Esophagus squamous epithelium (tissue), 5 donors: ENCODE results near the gene BRME1. TPM values are rescaled to one million over a fixed set of nuclear protein-coding genes. Genes with fewer than 3 reads are reported as not detected.

Experiments
- DNase-seq: peaks from one replicate; lab custom pipeline; 2025; lab: John Stamatoyannopoulos, UW
- H3K27ac ChIP-seq, 4 donors: fragments of 200-600 bp; sonication (generic); one replicate each; pipeline ENCODE4 v1.5.1; 2016 to 2019; ENCODE audit warnings: mild to moderate bottlenecking in 1 of 4
- H3K27me3 ChIP-seq, 4 donors: fragments of 200-600 bp; sonication (generic); 1 replicate in 3 of 4; 2 replicates in 1 of 4; pipeline versions ENCODE4 v1.5.1 to v1.6.0; 2017 to 2021; ENCODE audit warnings: antibody characterized with exemption in 1 of 4
- H3K36me3 ChIP-seq, 3 donors: fragments of 200-600 bp; sonication (generic); one replicate each; pipeline ENCODE4 v1.5.1; 2016 to 2019
- H3K4me1 ChIP-seq, 3 donors: fragments of 200-600 bp; sonication (generic); one replicate each; pipeline ENCODE4 v1.5.1; 2017 to 2019
- H3K4me3 ChIP-seq, 4 donors: fragments of 200-600 bp; sonication (generic); 1 replicate in 3 of 4; 2 replicates in 1 of 4; pipeline ENCODE4 v1.5.1; 2016 to 2019; ENCODE audit warnings: mild to moderate bottlenecking in 2 of 4, moderate library complexity in 1 of 4
- H3K9me3 ChIP-seq, 3 donors: fragments of 200-600 bp; sonication (generic); one replicate each; pipeline ENCODE4 v1.5.1; 2016 to 2019
- POLR2A ChIP-seq, 4 donors: fragments of 450-650 bp; IDR thresholded peaks; one replicate each; pipeline ENCODE4 v1.6.1; 2017; ENCODE audit warnings: antibody characterized with exemption in 4 of 4, mild to moderate bottlenecking in 4 of 4, moderate library complexity in 3 of 4
- WGBS, 2 donors: methylation state at CpG; one replicate each; pipeline ENCODE4 v1.1.5; 2018; 5-methylcytosine and 5-hydroxymethylcytosine counted together
- intact Hi-C: fragments of 100-400 bp; cut with DNase I; formaldehyde crosslinking; loops from one replicate; pipeline ENCODE4 v1.15.0; 2022
- total RNA-seq, 4 donors: library from RNA; depleted of rRNA; stranded (reverse); fragments of >200 nt; gene quantifications; one replicate each; pipeline ENCODE4 v1.1.0, GENCODE V29; 2016
- TF ChIP-seq, protein P1 (sequence below), 6 experiments: fragments of 450-650 bp in 4 of 6; fragments of 200-600 bp in 2 of 6; sonication (generic) in 2 of 6; IDR thresholded peaks; one replicate each; pipeline ENCODE4 v1.5.1; 2016 to 2019; ENCODE audit warnings: antibody characterized with exemption in 6 of 6, mild to moderate bottlenecking in 4 of 6, moderate library complexity in 4 of 6
- donor health status: DM: yes; HTN: yes; CAD: no.

BRME1 gene
- total RNA-seq, 4 donors from 2014 or later, result 1.8 to 6.3 (median 4.0) TPM

DNA sequence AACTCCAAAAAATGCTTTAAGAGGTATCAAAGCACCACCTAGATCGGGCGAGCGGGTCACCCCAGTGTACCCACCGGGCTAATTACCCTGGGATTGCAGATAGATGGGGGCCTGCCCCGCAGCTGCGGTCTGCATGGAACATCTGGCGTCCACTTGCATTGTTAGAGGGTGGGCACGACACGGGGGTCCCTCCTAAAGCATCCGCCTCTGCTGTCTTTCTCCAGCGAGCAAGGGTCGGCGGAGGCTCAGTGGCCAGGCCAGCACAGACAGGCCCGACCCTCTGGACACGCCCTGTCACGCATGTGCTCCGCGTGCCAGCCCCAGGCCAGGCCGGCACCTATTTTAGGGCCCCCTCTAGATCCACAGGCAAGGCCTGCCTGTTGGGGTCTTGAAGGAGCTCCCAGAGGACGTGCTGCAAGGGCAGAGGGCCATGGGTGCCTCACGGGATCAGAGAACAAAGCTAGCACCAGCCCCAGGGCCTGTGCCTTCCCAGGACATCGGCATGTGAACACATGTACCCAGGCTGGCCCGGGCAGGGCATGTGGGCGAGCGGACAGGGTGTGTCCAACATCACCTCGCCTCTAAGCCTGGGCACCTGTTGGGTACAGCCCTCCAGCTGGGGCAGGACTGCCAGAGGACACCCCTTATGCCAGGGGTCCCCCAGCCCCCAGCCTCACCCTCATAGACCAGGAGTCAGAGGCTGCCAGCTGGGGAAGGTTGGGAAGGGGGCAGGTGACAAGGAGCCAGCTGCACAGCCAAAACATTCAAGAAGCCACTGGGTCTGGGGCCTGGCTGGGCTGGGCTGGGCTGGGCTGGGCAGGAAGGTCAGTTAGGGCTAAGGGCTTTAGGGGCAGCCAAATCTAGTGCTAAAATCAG is 64.6 kb downstream of the BRME1 start:
- H3K36me3 ChIP-seq, result peaks cover 0 to 17% (median 3%) of the 10 kb centered on the region in 3 donors
- intact Hi-C loops, result no loop called here
- peak overlapping the region; percentile 98 to 100 (median 100) for H3K27ac ChIP-seq
- peaks cover 55 to 89% (median 63%) of the 10 kb centered on the region in 3 donors for H3K4me1 ChIP-seq
- no peaks in the 10 kb centered on the region for H3K9me3 ChIP-seq
- TF ChIP-seq POLR2A (IDR thresholded peaks at IDR 0.05), result peak in 2 of 4 donors; percentile 15 to 51
- TF ChIP-seq, protein P1, sequence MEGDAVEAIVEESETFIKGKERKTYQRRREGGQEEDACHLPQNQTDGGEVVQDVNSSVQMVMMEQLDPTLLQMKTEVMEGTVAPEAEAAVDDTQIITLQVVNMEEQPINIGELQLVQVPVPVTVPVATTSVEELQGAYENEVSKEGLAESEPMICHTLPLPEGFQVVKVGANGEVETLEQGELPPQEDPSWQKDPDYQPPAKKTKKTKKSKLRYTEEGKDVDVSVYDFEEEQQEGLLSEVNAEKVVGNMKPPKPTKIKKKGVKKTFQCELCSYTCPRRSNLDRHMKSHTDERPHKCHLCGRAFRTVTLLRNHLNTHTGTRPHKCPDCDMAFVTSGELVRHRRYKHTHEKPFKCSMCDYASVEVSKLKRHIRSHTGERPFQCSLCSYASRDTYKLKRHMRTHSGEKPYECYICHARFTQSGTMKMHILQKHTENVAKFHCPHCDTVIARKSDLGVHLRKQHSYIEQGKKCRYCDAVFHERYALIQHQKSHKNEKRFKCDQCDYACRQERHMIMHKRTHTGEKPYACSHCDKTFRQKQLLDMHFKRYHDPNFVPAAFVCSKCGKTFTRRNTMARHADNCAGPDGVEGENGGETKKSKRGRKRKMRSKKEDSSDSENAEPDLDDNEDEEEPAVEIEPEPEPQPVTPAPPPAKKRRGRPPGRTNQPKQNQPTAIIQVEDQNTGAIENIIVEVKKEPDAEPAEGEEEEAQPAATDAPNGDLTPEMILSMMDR (IDR thresholded peaks at IDR 0.05), result no peak
- no peaks in the 10 kb centered on the region for H3K27me3 ChIP-seq
- H3K4me3 ChIP-seq, result peak overlapping the region; percentile 74 to 99 (median 89)
- no peak for DNase-seq
- 5 to 8% methylated on average over 6 to 8 of the region's 26 CpGs for WGBS, 2 donors

DNA sequence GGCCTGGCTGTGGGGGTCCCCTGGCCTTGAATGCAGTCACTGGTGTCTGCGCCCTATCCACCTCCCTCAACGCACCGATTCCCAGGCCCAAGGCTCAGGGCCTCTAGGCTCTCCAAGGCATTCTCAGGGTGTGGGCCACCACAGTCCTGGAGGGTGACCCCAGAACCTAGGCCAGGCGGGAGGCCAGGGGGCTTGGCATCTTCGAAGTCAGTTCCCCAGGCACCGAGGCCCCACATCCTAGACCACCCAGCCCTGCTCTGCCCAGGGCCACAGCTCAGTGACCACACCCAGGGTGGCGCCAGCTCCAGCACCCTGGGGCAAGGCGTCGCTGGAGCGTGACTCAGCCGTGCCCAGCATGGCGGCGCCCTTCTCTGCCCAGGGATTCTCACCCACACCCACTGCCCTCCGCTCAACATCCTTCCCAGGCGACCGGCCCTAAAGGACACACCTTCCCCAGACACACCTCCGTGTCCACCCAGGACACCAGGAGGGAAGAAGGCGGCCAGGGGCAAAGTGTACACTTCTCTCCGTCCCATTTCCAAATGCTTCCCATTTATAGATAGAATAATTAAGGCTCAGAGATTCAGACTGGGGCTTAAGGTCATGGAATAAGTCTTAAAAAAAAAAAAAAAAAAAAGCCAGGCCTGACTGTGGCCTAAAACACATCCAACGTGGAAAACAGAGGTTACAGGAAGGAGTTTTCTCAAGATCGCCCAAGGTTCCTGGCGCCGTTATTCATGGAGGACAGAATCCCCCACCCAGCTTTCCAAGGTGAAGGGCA is 65.4 kb downstream of the BRME1 start:
- peaks cover 2 to 25% (median 11%) of the 10 kb centered on the region in 3 donors for H3K36me3 ChIP-seq
- peak overlapping the region; percentile 98 to 100 (median 100) for H3K27ac ChIP-seq
- peaks cover 60 to 89% (median 64%) of the 10 kb centered on the region in 3 donors for H3K4me1 ChIP-seq
- H3K27me3 ChIP-seq, result no peaks in the 10 kb centered on the region
- WGBS, 2 donors, result 0 to 3% methylated on average over 4 to 7 of the region's 23 CpGs
- intact Hi-C loops, result no loop called here
- no peak for DNase-seq
- peak in 2 of 4 donors; percentile 35 to 38 for TF ChIP-seq POLR2A (IDR thresholded peaks at IDR 0.05)
- TF ChIP-seq, protein P1 (IDR thresholded peaks at IDR 0.05), result peak in 1 of 6 experiments; percentile 7
- H3K4me3 ChIP-seq, result peak overlapping the region; percentile 74 to 99 (median 89)
- H3K9me3 ChIP-seq, result no peaks in the 10 kb centered on the region

DNA sequence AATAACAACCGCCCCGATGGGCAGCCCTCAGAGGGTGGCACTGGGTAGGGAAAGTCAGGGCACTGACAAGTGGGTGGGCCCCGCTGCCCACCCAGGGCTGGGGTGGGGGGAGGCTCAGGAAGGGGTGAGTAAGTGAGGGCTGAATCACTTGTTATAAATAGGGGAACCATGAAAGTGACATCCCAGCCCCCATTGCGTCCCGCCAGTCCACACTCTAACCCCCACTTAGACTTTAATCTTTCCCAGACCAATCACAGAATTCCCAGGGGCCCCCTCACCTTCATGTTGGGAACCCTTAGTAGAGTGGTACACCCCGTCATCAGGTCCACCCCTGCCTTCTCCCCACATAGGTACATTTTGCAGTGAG is 66.0 kb downstream of the BRME1 start:
- no peak for DNase-seq
- H3K4me3 ChIP-seq, result peak overlapping the region; percentile 74 to 99 (median 89)
- TF ChIP-seq, protein P1 (IDR thresholded peaks at IDR 0.05), result no peak
- TF ChIP-seq POLR2A (IDR thresholded peaks at IDR 0.05), result no peak
- 0% methylated on average over 3 to 5 of the region's 6 CpGs for WGBS, 2 donors
- H3K4me1 ChIP-seq, result peaks cover 61 to 90% (median 66%) of the 10 kb centered on the region in 3 donors
- peaks cover 7 to 31% (median 11%) of the 10 kb centered on the region in 3 donors for H3K36me3 ChIP-seq
- peak overlapping the region; percentile 98 to 100 (median 100) for H3K27ac ChIP-seq
- intact Hi-C loops, result loop anchor here (5.0 kb wide), 1 partner anchor 43 kb away; the partner anchor contains the start of gene ZSWIM4
- no peaks in the 10 kb centered on the region for H3K9me3 ChIP-seq
- H3K27me3 ChIP-seq, result no peaks in the 10 kb centered on the region

DNA sequence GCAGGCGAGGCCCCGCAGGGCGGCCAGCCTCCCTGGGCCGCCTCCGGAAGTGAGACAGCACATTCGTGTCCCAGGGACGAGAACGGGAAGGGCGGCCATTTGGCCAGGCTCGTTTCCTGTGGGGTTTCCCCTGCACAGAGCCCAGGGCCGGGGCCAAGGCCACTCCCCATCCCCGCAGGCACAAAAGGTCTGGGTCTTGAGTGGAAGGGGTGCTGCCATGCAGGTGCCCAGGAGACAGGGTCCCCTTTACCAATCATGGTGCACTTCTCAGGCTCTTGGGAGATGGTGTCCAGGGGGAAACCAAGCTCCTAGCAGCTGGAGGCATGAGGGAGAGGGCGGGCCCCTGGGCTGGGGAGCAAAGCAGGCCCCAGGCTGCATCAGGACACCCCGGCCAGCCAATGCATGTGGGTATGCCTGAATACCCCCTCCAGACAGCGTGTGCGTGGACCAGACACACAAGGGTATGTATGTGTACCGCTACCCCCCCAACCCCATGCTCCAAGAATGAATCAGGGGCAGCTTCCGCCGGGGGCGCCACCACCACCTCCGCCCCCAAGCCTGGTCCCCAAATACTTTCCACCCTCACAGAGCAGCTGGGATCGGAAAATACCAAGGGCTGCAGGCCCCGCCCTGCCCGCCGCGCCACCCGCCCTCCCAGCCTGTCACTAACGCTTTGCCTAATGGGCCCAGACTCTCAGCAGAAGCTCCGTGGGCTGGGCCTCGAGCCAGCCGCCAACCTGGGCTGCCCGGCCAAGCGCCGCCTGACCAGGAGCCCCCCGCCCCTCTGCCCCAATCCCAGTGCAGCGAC is 66.6 kb downstream of the BRME1 start:
- H3K27ac ChIP-seq, result peak overlapping the region; percentile 98 to 100 (median 100)
- H3K27me3 ChIP-seq, result no peaks in the 10 kb centered on the region
- intact Hi-C loops, result loop anchor here (5.0 kb wide), 1 partner anchor 42 kb away; the partner anchor contains the start of gene ZSWIM4
- no peaks in the 10 kb centered on the region for H3K9me3 ChIP-seq
- peaks cover 66 to 90% (median 67%) of the 10 kb centered on the region in 3 donors for H3K4me1 ChIP-seq
- no peak for DNase-seq
- TF ChIP-seq, protein P1 (IDR thresholded peaks at IDR 0.05), result peak in 2 of 6 experiments; percentile 2 to 22
- TF ChIP-seq POLR2A (IDR thresholded peaks at IDR 0.05), result peak in 2 of 4 donors; percentile 59 to 77
- peak overlapping the region; percentile 74 to 99 (median 89) for H3K4me3 ChIP-seq
- peaks cover 11 to 37% (median 12%) of the 10 kb centered on the region in 3 donors for H3K36me3 ChIP-seq
- 0% methylated on average over 2 to 3 of the region's 36 CpGs for WGBS, 2 donors
